GM15510 (cell line): ENCODE measurements around the gene MRPS5.

ENCODE experiments used
- POLR2A ChIP-seq: IDR thresholded peaks from 3 replicates; pipeline ENCODE4 v1.6.1; 2011; ENCODE audit warnings: borderline replicate concordance; ENCODE audit not compliant: insufficient read length; ENCODE audit errors: extremely low read depth

MRPS5 gene

GRCh38 chr2:95036596-95037383, 84.8 kb downstream of the MRPS5 start:
- TF ChIP-seq POLR2A: no peak
